H1 (cell line): ENCODE results near the gene FAM170B. TPM values are rescaled to one million over a fixed set of nuclear protein-coding genes. Genes with fewer than 3 reads are reported as not detected.
A peak's percentile ranks its signal among the peaks of the same experiment; 100 is the strongest.

Source experiments
- CTCF ChIA-PET: fragments of 300-600 bp; sonication (Branson Sonifier 250); formaldehyde crosslinking; loops from one replicate; lab custom pipeline; 2021; ENCODE audit not compliant: partially characterized antibody; lab: Charles Lee
- POLR2A ChIA-PET: fragments of 300-600 bp; sonication (Branson Sonifier 250); formaldehyde crosslinking; loops from one replicate; lab custom pipeline; 2021; ENCODE audit warnings: inconsistent platforms; ENCODE audit not compliant: partially characterized antibody; lab: Charles Lee
- DNase-seq, 2 experiments: peaks; one replicate each; pipeline versions ENCODE4 v3.0.0 to v3.0.0-alpha.2; 2010 to 2022; ENCODE audit warnings: low spot score in 2 of 2, low read depth in 1 of 2, mixed read lengths in 1 of 2
- FAIRE-seq: peaks from 2 replicates; lab custom pipeline; 2011; peaks lifted over from hg19 to GRCh38; lab: Jason Lieb, UNC
- H2AFZ ChIP-seq: 2 replicates; pipeline ENCODE4 v1.8.1; 2012; ENCODE audit warnings: low read length, inconsistent platforms
- H2AK5ac ChIP-seq: 2 replicates; pipeline ENCODE4 v1.6.1; 2013; ENCODE audit warnings: low read depth, low read length
- H2BK120ac ChIP-seq: replicated peaks from 2 replicates; pipeline ENCODE3; 2013; ENCODE audit warnings: low read depth, low read length, inconsistent platforms
- H2BK12ac ChIP-seq: 2 replicates; pipeline ENCODE4 v1.6.1; 2013; ENCODE audit warnings: low read depth, low read length
- H2BK15ac ChIP-seq: 2 replicates; pipeline ENCODE4 v1.6.1; 2013; ENCODE audit warnings: low read length
- H2BK20ac ChIP-seq: 2 replicates; pipeline ENCODE4 v1.6.1; 2013; ENCODE audit warnings: low read length
- H2BK5ac ChIP-seq: 2 replicates; pipeline ENCODE4 v1.6.1; 2013; ENCODE audit warnings: low read depth, low read length
- H3K14ac ChIP-seq: 2 replicates; pipeline ENCODE4 v1.6.1; 2013; ENCODE audit warnings: inconsistent platforms; ENCODE audit not compliant: insufficient read length
- H3K18ac ChIP-seq: 2 replicates; pipeline ENCODE4 v1.6.1; 2013; ENCODE audit warnings: low read length; ENCODE audit errors: extremely low read depth
- H3K23ac ChIP-seq: 2 replicates; pipeline ENCODE4 v1.6.1; 2013; ENCODE audit warnings: inconsistent platforms; ENCODE audit not compliant: insufficient read length
- H3K23me2 ChIP-seq: 2 replicates; pipeline ENCODE4 v1.6.1; 2013; ENCODE audit warnings: low read depth, low read length
- H3K27ac ChIP-seq: 2 replicates; pipeline ENCODE4 v1.6.1; 2011; ENCODE audit warnings: low read depth, low read length, inconsistent platforms
- H3K27me3 ChIP-seq, 4 experiments: replicated peaks in 1 of 4; 1 replicate in 1 of 4; 2 replicates in 3 of 4; pipeline versions ENCODE4 v1.6.1 to v1.8.1; 2011 to 2013; ENCODE audit warnings: low read length in 3 of 4, mild to moderate bottlenecking in 3 of 4, inconsistent platforms in 2 of 4, mixed read lengths in 2 of 4, moderate library complexity in 1 of 4; ENCODE audit not compliant: control insufficient read depth in 3 of 4, insufficient read depth in 3 of 4; ENCODE audit errors: extremely low read depth in 1 of 4
- H3K36me3 ChIP-seq, 4 experiments: 2 replicates each; pipeline versions ENCODE4 v1.6.1 to v1.8.1; 2011 to 2013; ENCODE audit warnings: mild to moderate bottlenecking in 4 of 4, low read length in 3 of 4, moderate library complexity in 2 of 4, control low read depth in 1 of 4, inconsistent platforms in 1 of 4; ENCODE audit not compliant: insufficient read depth in 4 of 4, control insufficient read depth in 2 of 4
- H3K4ac ChIP-seq: replicated peaks from 2 replicates; pipeline ENCODE3; 2013; ENCODE audit warnings: low read length, low read depth, mixed read lengths, inconsistent platforms; ENCODE audit not compliant: insufficient read length
- H3K4me1 ChIP-seq, 4 experiments: replicated peaks in 1 of 4; 1 replicate in 1 of 4; 2 replicates in 3 of 4; pipeline versions ENCODE4 v1.6.1 to v1.8.1; 2011 to 2013; ENCODE audit warnings: low read length in 3 of 4, inconsistent platforms in 2 of 4, mixed read lengths in 1 of 4; ENCODE audit not compliant: insufficient read depth in 4 of 4, control insufficient read depth in 3 of 4
- H3K4me2 ChIP-seq, 2 experiments: 2 replicates each; pipeline versions ENCODE4 v1.6.1 to v1.8.1; 2011 to 2013; ENCODE audit warnings: low read depth in 2 of 2, low read length in 2 of 2, control low read depth in 1 of 2, inconsistent platforms in 1 of 2, mild to moderate bottlenecking in 1 of 2; ENCODE audit not compliant: insufficient read depth in 1 of 2
- H3K4me3 ChIP-seq, 4 experiments: fragments of 200-600, 300-600 bp in 1 of 4; sonication (generic), shearing (Covaris generic), sonication (Bioruptor Twin) in 1 of 4; 2 replicates each; pipeline versions ENCODE4 v1.5.1 to v1.8.1; 2011 to 2016; ENCODE audit warnings: low read length in 4 of 4, low read depth in 3 of 4, control low read depth in 2 of 4, inconsistent platforms in 2 of 4, mild to moderate bottlenecking in 2 of 4, mixed read lengths in 1 of 4, moderate library complexity in 1 of 4; ENCODE audit not compliant: insufficient read depth in 2 of 4; ENCODE audit errors: extremely low read depth in 1 of 4
- H3K56ac ChIP-seq: replicated peaks from 2 replicates; pipeline ENCODE3; 2013; ENCODE audit warnings: low read depth, mild to moderate bottlenecking, mixed read lengths, low read length, inconsistent platforms; ENCODE audit not compliant: insufficient read length
- H3K79me1 ChIP-seq: 2 replicates; pipeline ENCODE4 v1.6.1; 2013; ENCODE audit warnings: low read depth, low read length, control low read depth
- H3K79me2 ChIP-seq, 2 experiments: 2 replicates each; pipeline versions ENCODE4 v1.6.1 to v1.8.1; 2012 to 2013; ENCODE audit warnings: low read length in 2 of 2, mild to moderate bottlenecking in 2 of 2, inconsistent platforms in 1 of 2; ENCODE audit not compliant: insufficient read depth in 2 of 2, control insufficient read depth in 1 of 2
- H3K9ac ChIP-seq, 4 experiments: replicated peaks in 1 of 4; 1 replicate in 1 of 4; 2 replicates in 3 of 4; pipeline versions ENCODE4 v1.6.1 to v1.8.1; 2011 to 2013; ENCODE audit warnings: low read depth in 3 of 4, low read length in 3 of 4, control low read depth in 2 of 4, mild to moderate bottlenecking in 2 of 4, moderate library complexity in 2 of 4, inconsistent platforms in 1 of 4; ENCODE audit errors: extremely low read depth in 1 of 4
- H3K9me3 ChIP-seq, 2 experiments: 2 replicates each; pipeline versions ENCODE4 v1.6.1 to v1.8.1; 2012 to 2013; ENCODE audit warnings: mild to moderate bottlenecking in 2 of 2, moderate library complexity in 2 of 2, control low read depth in 1 of 2, inconsistent platforms in 1 of 2, low read depth in 1 of 2, low read length in 1 of 2, mixed read lengths in 1 of 2; ENCODE audit not compliant: insufficient read depth in 2 of 2
- H4K20me1 ChIP-seq, 2 experiments: replicated peaks in 1 of 2; 2 replicates each; pipeline versions ENCODE3 to v1.8.1; 2011 to 2013; ENCODE audit warnings: inconsistent platforms in 2 of 2, low read length in 2 of 2, mild to moderate bottlenecking in 1 of 2; ENCODE audit not compliant: insufficient read depth in 2 of 2, control insufficient read depth in 1 of 2
- H4K5ac ChIP-seq: 2 replicates; pipeline ENCODE4 v1.6.1; 2013; ENCODE audit warnings: low read length, low read depth, mixed read lengths, inconsistent platforms; ENCODE audit not compliant: insufficient read length
- H4K8ac ChIP-seq: 2 replicates; pipeline ENCODE4 v1.8.0; 2013; ENCODE audit warnings: mild to moderate bottlenecking, moderate library complexity, low read length, inconsistent platforms; ENCODE audit not compliant: insufficient read depth; ENCODE audit errors: extremely low read depth
- H4K91ac ChIP-seq: replicated peaks from 2 replicates; pipeline ENCODE3; 2013; ENCODE audit warnings: low read length, mixed read lengths, inconsistent platforms; ENCODE audit not compliant: insufficient read length
- ASH2L ChIP-seq: fragments of 200-600, 300-600 bp; sonication (generic); IDR thresholded peaks from one replicate; pipeline ENCODE4 v1.7.1; 2017; ENCODE audit warnings: low read length
- BACH1 ChIP-seq: IDR thresholded peaks from 2 replicates; pipeline ENCODE4 v1.6.1; 2012; ENCODE audit warnings: low read length, improper control_type of control experiment
- BRCA1 ChIP-seq: IDR thresholded peaks from 2 replicates; pipeline ENCODE4 v1.6.1; 2012; ENCODE audit warnings: low read depth, low read length, improper control_type of control experiment
- CBX5 ChIP-seq: fragments of 300-800, 300-1000 bp; sonication (generic); IDR thresholded peaks from 2 replicates; pipeline ENCODE4 v1.7.1; 2016; ENCODE audit warnings: antibody characterized with exemption, low read length, low read depth
- CEBPB ChIP-seq: IDR thresholded peaks from 2 replicates; pipeline ENCODE4 v1.6.1; 2012; ENCODE audit warnings: low read depth, low read length
- PHF8 ChIP-seq: fragments of 200-600 bp; sonication (generic); conservative IDR thresholded peaks from 2 replicates; pipeline ENCODE4 v1.7.1; 2012; ENCODE audit warnings: low read depth, mild to moderate bottlenecking, inconsistent platforms, low read length, moderate library complexity
- SAP30 ChIP-seq: fragments of 300-600 bp; sonication (generic); IDR thresholded peaks from 2 replicates; pipeline ENCODE4 v1.7.1; 2012; ENCODE audit warnings: low read length, moderate library complexity, mild to moderate bottlenecking, inconsistent platforms; ENCODE audit not compliant: insufficient read depth, insufficient replicate concordance
- SUZ12 ChIP-seq: fragments of 200-600 bp; sonication (generic); IDR thresholded peaks from 2 replicates; pipeline ENCODE4 v1.6.1; 2012; ENCODE audit warnings: mild to moderate bottlenecking, inconsistent platforms, low read length, moderate library complexity, mixed read lengths
- WGBS, 2 experiments: shearing (Covaris generic) in 1 of 2; methylation state at CpG; one replicate each; pipeline versions ENCODE4 v1.1.6 to v1.1.7; 2013 to 2015; ENCODE audit warnings: low lambda C conversion rate in 2 of 2, mixed read lengths in 2 of 2, inconsistent platforms in 1 of 2, low coverage in 1 of 2, missing lambda C conversion rate in 1 of 2; ENCODE audit not compliant: insufficient replicate concordance in 2 of 2, insufficient coverage in 1 of 2, insufficient read length in 1 of 2; ENCODE audit errors: extremely low coverage in 1 of 2, missing lambda C conversion rate in 1 of 2; 5-methylcytosine and 5-hydroxymethylcytosine counted together
- polyA plus RNA-seq, 7 experiments: library from polyadenylated mRNA; depleted of rRNA in 3 of 7; stranded (reverse) in 5 of 7; unstranded in 2 of 7; fragments of >200 nt in 5 of 7; fragments of 200-250 nt in 2 of 7; gene quantifications; 1 replicate in 5 of 7; 2 replicates in 1 of 7; 4 replicates in 1 of 7; pipeline versions ENCODE4 v1.2.1 to v1.2.3, GENCODE V29; 2011 to 2013; ENCODE audit warnings: missing spikeins in 2 of 7, mixed read lengths in 2 of 7
- total RNA-seq: library from RNA; stranded (reverse); fragmentation: NEBNext Ultra II Directional; extraction: Animal tissue kit (Norgen Biotek cat#: 25700); gene quantifications from 2 replicates; pipeline ENCODE4 v1.2.1, GENCODE V29; 2021

FAM170B gene
- total and polyA plus RNA-seq, 2 of the 8 experiments (the other 6 are each of a cell fraction or from before 2014, with no cell fraction given) = not detected

DNA sequence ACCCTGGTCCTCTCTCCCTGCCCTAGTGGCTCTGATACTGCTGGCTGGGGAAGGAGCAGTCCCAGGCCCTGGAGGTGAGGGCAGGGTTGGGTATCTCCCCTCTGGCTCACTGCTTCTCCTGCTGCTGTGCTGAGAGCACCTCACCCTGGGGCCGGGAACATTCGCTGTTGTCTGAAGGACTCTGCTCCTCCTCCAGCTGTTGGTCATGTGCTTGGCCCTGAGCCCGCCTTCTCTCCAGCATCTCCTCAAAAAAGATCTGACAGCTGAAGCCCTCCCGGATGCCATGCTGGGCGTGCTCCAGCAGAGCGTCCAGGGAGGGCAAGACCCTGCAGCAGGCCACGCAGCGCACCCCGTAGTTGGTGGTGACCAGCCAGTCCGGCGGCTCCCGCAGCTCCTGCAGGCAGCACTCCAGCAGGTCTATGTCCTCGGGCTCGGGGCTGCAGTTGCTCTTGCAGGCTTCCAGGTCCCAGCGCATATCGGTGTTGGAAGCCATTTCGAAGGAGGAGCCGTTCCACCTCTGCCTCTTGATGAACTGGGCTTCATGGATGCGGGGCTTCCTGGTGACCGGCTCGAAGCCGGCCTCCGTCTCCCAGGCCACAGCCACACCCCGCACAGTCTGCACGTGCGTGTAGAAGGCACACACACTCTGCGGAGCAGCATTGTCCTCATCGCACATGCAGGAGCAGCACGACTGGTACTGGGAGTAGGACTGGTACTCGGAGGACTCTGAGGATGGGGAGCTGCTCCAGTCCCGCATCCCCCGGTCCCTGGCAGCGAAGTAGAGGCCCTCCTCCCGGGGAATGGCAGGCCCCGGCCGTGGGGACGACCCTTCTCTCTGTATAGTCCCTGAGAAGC is 2.1 kb downstream of the FAM170B start:
- FAIRE-seq (no peak), DNase-seq (no peak)
- ChIA-PET POLR2A (no interaction called here), CTCF (interaction anchor here (0.8 to 2.6 kb wide), 7 partner anchors 10 to 327 kb away, joined by 3 to 12 read pairs (median 3); no protein-coding TSS in a partner anchor)
- no peaks in the 10 kb centered on the region for H3K23me2 ChIP-seq
- H3K4me1 ChIP-seq = no peaks in the 10 kb centered on the region
- H4K91ac ChIP-seq = peak overlapping the region; percentile 22
- no peak overlapping the region for H3K9ac ChIP-seq
- WGBS, 2 experiments = 87% methylated on average over 29 of the region's 37 CpGs; no CpG with 5 or more reads in 1 of the 2 experiments
- no peak overlapping the region for H2BK20ac ChIP-seq
- no peak overlapping the region; the same call in 1 of the 2 replicates for H3K18ac ChIP-seq
- H3K36me3 ChIP-seq = no peaks in the 10 kb centered on the region
- no peaks in the 10 kb centered on the region for H3K9me3 ChIP-seq
- no peaks in the 10 kb centered on the region for H4K20me1 ChIP-seq
- H4K5ac ChIP-seq = no peak overlapping the region
- TF ChIP-seq SUZ12 (no peak), BRCA1 (no peak), BACH1 (no peak), SAP30 (no peak), PHF8 (no peak), ASH2L (no peak), CEBPB (no peak), CBX5 (no peak)
- TF ChIP-seq, all 59 proteins: peak for 0
- Histone ChIP-seq H3K27me3 (no peaks in the 10 kb centered on the region), H2AFZ (peak overlapping the region; percentile 67; the same call in 1 of the 2 replicates), H3K4me3 (no peak overlapping the region), H2BK120ac (no peak overlapping the region), H2AK5ac (no peak overlapping the region), H3K79me1 (no peaks in the 10 kb centered on the region), H3K4ac (no peak overlapping the region), H3K4me2 (no peak overlapping the region), H3K56ac (no peak overlapping the region), H2BK5ac (no peak overlapping the region), H3K23ac (no peak overlapping the region), H2BK15ac (no peak overlapping the region), H3K79me2 (no peaks in the 10 kb centered on the region), H3K14ac (no peak overlapping the region), H3K27ac (no peak overlapping the region), H4K8ac (no peak overlapping the region), H2BK12ac (no peak overlapping the region)
